NCI-H69 (cell line): ENCODE results near the gene THSD1.
"Not testable (repeated sequence)": the region's sequence is repeated elsewhere in the genome, so short reads cannot be mapped to it uniquely, and the experiment has no call there.

ENCODE experiments used
- DNase-seq: peaks from one replicate; lab custom pipeline; 2025; lab: John Stamatoyannopoulos, UW

Gene THSD1

DNA sequence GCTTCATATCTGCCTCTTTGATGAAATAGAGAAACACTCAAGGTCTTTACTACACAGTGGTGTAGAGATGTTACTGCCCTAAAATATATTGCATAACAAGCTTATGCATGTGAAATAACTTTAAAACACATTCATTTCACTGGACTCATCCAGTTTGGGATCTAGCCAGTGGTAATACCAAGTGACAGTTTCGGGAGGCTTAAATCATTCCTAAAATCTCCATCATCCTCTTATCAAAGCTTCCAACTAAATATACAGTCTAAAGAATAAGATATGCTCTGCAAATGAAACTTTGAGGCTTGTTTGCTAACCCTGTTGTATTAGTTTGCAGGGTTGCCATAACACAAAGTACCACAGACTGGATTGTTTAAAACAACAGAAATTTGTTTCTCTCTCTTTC is 52.8 kb downstream of the THSD1 start:
- no peak for DNase-seq

- peak; percentile 13 for DNase-seq
These were observed 56.8 kb downstream of the THSD1 start for GRCh38 chr13:52348983-52349780.

GRCh38 chr13:52348071-52348470 is 57.9 kb downstream of the THSD1 start:
- no peak for DNase-seq

DNA sequence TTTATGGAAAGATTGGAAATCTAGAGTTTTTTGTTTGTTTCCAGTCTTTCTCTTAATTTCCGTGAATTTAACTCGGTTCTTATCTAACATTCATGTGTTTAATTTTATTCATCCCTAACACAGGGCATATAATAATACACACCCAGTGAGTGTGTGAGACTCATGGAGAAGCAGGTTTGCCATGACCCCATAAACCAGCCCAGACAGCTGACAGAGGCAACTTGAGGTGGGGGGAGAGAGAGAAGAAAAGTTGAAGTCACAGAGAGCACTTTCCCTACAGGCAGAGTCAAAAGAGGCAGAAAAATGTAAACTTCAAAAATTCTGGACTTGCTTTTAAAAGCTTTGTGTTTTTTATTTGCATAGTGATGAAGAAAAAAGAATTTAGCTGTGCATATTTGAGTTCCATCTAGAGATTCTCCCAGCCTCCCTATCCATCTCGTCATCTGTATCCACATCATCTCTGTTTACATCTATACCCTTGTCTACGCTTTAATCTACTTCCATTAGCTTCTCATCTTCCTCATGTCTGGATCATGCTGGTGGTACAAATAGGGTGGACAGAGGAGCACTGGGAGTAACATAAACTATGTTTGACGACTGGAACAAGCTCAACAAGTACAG is 60.2 kb downstream of the THSD1 start:
- no peak for DNase-seq

GRCh38 chr13:52345048-52345447 is 60.9 kb downstream of the THSD1 start:
- DNase-seq, result no peak

DNA sequence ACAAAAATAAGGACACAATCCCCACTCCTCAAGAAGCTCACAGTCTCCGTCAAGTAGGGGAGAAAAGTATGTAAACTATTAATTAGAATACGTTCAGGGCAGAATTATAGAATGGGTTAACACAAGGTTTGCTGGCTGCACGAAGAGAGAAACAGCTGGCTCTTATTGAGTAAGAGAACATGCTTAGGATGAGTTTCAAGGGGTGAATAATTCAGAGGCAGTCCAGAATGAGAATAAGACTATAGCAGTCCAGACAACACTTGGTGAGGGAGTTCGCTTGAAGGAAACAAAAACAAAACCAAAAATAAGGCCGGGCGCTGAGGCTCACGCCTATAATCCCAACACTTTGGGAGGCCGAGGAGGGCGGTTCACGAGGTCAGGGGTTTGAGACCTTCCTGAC is 61.9 kb downstream of the THSD1 start:
- no peak for DNase-seq

- not testable (repeated sequence) for DNase-seq
These were observed 63.8 kb downstream of the THSD1 start for GRCh38 chr13:52342203-52342602.

DNA sequence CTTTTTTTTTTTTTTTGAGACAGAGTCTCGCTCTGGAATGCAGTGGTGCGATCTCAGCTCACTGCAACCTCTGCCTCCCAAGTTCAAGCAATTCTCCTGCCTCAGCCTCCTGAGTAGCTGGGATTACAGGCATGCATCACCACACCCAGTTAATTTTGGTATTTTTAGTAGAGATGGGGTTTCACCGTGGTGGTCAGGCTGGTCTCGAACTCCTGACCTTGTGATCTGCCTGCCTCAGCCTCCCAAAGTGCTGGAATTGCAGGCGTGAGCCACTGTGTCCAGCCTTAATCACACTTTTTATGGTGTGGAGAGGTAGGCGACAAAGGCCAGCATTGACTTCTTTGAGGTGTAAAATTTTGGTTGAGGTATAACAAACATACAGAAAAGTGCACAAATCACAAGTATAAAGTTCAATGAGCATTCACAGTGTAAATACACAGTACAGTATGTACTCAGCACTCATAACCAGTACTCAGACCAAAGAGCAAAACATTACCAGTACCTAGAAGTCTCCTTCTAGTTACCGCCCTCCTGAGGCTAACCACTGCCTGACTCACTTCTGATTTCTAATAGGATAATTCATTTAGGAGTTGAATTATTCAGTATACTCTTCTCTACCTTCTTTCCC is 68.0 kb downstream of the THSD1 start:
- not testable (repeated sequence) for DNase-seq

DNA sequence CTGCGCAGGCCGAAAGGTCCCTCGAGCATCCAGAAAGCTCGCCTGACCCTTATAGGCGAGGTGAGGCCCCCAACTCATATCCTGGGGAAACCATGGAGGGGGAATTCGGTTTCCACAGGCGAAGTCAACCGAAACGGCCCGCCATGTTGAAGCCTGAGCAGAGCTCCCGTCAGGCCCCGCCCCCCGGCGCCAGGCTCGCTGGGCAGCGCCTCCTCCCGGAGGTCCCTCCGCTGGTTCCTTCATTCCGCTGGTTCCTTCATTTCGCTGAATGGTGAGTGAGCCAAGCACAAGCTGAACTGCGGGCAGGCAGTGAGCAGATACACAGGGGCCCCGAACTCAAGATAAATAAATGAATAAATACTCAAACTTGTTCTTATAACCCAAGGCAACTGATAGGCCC is 71.9 kb downstream of the THSD1 start:
- DNase-seq, result not testable (repeated sequence)

DNA sequence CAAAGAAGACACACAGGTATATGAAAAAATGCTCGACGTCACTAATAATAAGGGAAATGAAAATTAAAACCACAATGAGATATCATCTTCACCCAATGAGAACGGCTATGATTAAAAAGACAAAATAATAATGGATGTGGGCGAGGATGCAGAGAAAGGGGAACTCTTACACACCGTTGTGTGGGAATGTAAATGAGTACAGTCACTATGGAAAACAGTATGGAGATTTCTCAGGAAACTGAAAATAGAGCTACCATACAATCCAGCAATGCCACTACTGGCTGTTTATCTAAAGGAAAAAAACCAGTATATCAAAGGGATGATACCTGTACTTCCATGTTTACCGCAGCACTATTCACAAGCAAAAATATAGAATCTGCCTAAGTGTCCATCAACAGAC is 74.1 kb downstream of the THSD1 start:
- DNase-seq, result not testable (repeated sequence)
